Gastroesophageal sphincter (tissue), 3 donors: Measurements from ENCODE around the gene MAP3K1.

ENCODE experiments used
- POLR2A ChIP-seq, 2 donors: fragments of 450-650 bp; IDR thresholded peaks; one replicate each; pipeline ENCODE4 v1.6.1; 2017; ENCODE audit warnings: antibody characterized with exemption in 2 of 2, mild to moderate bottlenecking in 2 of 2, moderate library complexity in 1 of 2
- POLR2AphosphoS5 ChIP-seq: sonication (generic); formaldehyde crosslinking; IDR thresholded peaks from one replicate; pipeline ENCODE4 v1.6.1; 2017; ENCODE audit warnings: antibody characterized with exemption
- TF ChIP-seq, protein P1 (sequence below), 4 experiments: fragments of 200-600 bp in 2 of 4; fragments of 450-650 bp in 2 of 4; sonication (generic) in 1 of 4; IDR thresholded peaks; one replicate each; pipeline ENCODE4 v1.5.1; 2017 to 2019; ENCODE audit warnings: antibody characterized with exemption in 4 of 4, mild to moderate bottlenecking in 2 of 4, moderate library complexity in 2 of 4

GRCh38 chr5:56818450-56819037 lies 3.2 kb downstream of the MAP3K1 start:
- TF ChIP-seq, protein P1, sequence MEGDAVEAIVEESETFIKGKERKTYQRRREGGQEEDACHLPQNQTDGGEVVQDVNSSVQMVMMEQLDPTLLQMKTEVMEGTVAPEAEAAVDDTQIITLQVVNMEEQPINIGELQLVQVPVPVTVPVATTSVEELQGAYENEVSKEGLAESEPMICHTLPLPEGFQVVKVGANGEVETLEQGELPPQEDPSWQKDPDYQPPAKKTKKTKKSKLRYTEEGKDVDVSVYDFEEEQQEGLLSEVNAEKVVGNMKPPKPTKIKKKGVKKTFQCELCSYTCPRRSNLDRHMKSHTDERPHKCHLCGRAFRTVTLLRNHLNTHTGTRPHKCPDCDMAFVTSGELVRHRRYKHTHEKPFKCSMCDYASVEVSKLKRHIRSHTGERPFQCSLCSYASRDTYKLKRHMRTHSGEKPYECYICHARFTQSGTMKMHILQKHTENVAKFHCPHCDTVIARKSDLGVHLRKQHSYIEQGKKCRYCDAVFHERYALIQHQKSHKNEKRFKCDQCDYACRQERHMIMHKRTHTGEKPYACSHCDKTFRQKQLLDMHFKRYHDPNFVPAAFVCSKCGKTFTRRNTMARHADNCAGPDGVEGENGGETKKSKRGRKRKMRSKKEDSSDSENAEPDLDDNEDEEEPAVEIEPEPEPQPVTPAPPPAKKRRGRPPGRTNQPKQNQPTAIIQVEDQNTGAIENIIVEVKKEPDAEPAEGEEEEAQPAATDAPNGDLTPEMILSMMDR (IDR thresholded peaks at IDR 0.05), result no peak
- TF ChIP-seq POLR2A (IDR thresholded peaks at IDR 0.05) (no peak), POLR2AphosphoS5 (no peak)
